IPS DF 4.7 (cell line): Measurements from ENCODE around the gene CPD.

ENCODE experiments used
- DNase-seq: peaks from one replicate; pipeline ENCODE4 v3.0.0-alpha.2; 2013; ENCODE audit warnings: low spot score; ENCODE audit errors: extremely low read depth

Gene CPD

GRCh38 chr17:30503558-30503957 is 124.8 kb downstream of the CPD start:
- no peak for DNase-seq

- no peak for DNase-seq
Measured at GRCh38 chr17:30505868-30506417, 127.2 kb downstream of the CPD start.

- DNase-seq = no peak
Measured at GRCh38 chr17:30506481-30506880, 127.8 kb downstream of the CPD start.

GRCh38 chr17:30513346-30513745 is 134.6 kb downstream of the CPD start:
- DNase-seq = no peak

GRCh38 chr17:30514895-30515596 is 136.3 kb downstream of the CPD start:
- no peak for DNase-seq

GRCh38 chr17:30517786-30518185 is 139.1 kb downstream of the CPD start:
- DNase-seq = no peak

GRCh38 chr17:30519166-30519565 is 140.4 kb downstream of the CPD start:
- DNase-seq = no peak
